Gastroesophageal sphincter (tissue), 4 donors: ENCODE results near the gene SRRM1. TPM values are rescaled to one million over a fixed set of nuclear protein-coding genes. Genes with fewer than 3 reads are reported as not detected.
A peak's percentile ranks its signal among the peaks of the same experiment; 100 is the strongest.

Experiments used
- ATAC-seq: fragments of 150-250 bp; one replicate; pipeline ENCODE4 v1.9.1; 2016; ENCODE audit warnings: mild to moderate bottlenecking, moderate library complexity
- H3K27ac ChIP-seq, 4 donors: fragments of 200-600 bp; sonication (generic) in 3 of 4; 1 replicate in 3 of 4; 2 replicates in 1 of 4; pipeline ENCODE4 v1.5.1; 2016 to 2019
- H3K27me3 ChIP-seq: fragments of 200-600 bp; sonication (generic); one replicate; pipeline ENCODE4 v1.5.1; 2019
- H3K36me3 ChIP-seq, 2 donors: fragments of 200-600 bp; sonication (generic); one replicate each; pipeline ENCODE4 v1.5.1; 2019; ENCODE audit warnings: control low read depth in 1 of 2
- H3K4me1 ChIP-seq, 3 donors: fragments of 200-600 bp; sonication (generic); 1 replicate in 2 of 3; 2 replicates in 1 of 3; pipeline ENCODE4 v1.5.1; 2016 to 2019; ENCODE audit warnings: control low read depth in 2 of 3
- H3K4me3 ChIP-seq, 2 donors: fragments of 200-600 bp; sonication (generic); one replicate each; pipeline ENCODE4 v1.5.1; 2019; ENCODE audit warnings: mild to moderate bottlenecking in 1 of 2, moderate library complexity in 1 of 2
- H3K9me3 ChIP-seq, 3 donors: fragments of 200-600 bp; sonication (generic); one replicate each; pipeline ENCODE4 v1.5.1; 2017 to 2019; ENCODE audit warnings: control low read depth in 2 of 3
- CTCF ChIP-seq, 4 experiments: fragments of 200-600 bp in 2 of 4; fragments of 450-650 bp in 2 of 4; sonication (generic) in 1 of 4; IDR thresholded peaks; one replicate each; pipeline ENCODE4 v1.5.1; 2017 to 2019; ENCODE audit warnings: antibody characterized with exemption in 4 of 4, mild to moderate bottlenecking in 2 of 4, moderate library complexity in 2 of 4
- EP300 ChIP-seq: sonication (generic); formaldehyde crosslinking; IDR thresholded peaks from one replicate; pipeline ENCODE4 v1.6.1; 2017; ENCODE audit warnings: antibody characterized with exemption, mild to moderate bottlenecking
- POLR2A ChIP-seq, 2 donors: fragments of 450-650 bp; IDR thresholded peaks; one replicate each; pipeline ENCODE4 v1.6.1; 2017; ENCODE audit warnings: antibody characterized with exemption in 2 of 2, mild to moderate bottlenecking in 2 of 2, moderate library complexity in 1 of 2
- POLR2AphosphoS5 ChIP-seq: sonication (generic); formaldehyde crosslinking; IDR thresholded peaks from one replicate; pipeline ENCODE4 v1.6.1; 2017; ENCODE audit warnings: antibody characterized with exemption
- WGBS, 2 donors: methylation state at CpG; one replicate each; pipeline ENCODE4 v1.1.5; 2018; ENCODE audit warnings: low coverage in 1 of 2; 5-methylcytosine and 5-hydroxymethylcytosine counted together
- total RNA-seq, 4 donors: library from RNA; depleted of rRNA; stranded (reverse); fragments of >200 nt; gene quantifications; one replicate each; pipeline ENCODE4 v1.1.0, GENCODE V29; 2016

Gene SRRM1
- total RNA-seq, 4 donors from 2014 or later, result 47.0 to 114 (median 64.5) TPM

DNA sequence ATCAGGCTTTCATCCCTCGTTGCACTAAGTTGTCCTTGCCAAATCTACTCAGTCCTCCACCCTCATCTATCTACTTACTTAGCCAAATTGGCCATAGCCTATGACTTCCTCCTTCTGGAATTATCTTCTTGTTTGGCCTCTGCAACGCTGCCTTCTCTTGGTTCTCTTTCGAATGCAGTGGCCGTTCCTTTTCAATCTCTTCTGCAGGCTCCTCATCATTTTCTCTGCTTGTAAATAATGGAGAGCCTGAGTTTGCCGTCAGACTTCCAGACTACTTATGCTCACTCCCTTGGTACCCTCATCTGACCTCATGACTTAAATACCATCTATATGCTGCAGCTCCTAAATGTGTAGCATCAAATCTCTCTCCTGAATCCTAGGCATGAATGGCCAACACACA, 22.4 kb upstream of the SRRM1 start:
- no peaks in the 10 kb centered on the region for H3K4me1 ChIP-seq
- no peak overlapping the region for H3K27ac ChIP-seq
- H3K36me3 ChIP-seq, result no peaks in the 10 kb centered on the region
- H3K27me3 ChIP-seq, result peaks cover 6% of the 10 kb centered on the region
- ATAC-seq, result no peak
- no peak overlapping the region for H3K4me3 ChIP-seq
- peaks cover 0 to 4% (median 0%) of the 10 kb centered on the region in 3 donors for H3K9me3 ChIP-seq
- 44 to 50% methylated on average over 1 to 5 of the region's 5 CpGs for WGBS, 2 donors
- no peak for TF ChIP-seq POLR2A (IDR thresholded peaks at IDR 0.05)
- no peak for TF ChIP-seq CTCF (IDR thresholded peaks at IDR 0.05)
- TF ChIP-seq POLR2AphosphoS5, result no peak

DNA sequence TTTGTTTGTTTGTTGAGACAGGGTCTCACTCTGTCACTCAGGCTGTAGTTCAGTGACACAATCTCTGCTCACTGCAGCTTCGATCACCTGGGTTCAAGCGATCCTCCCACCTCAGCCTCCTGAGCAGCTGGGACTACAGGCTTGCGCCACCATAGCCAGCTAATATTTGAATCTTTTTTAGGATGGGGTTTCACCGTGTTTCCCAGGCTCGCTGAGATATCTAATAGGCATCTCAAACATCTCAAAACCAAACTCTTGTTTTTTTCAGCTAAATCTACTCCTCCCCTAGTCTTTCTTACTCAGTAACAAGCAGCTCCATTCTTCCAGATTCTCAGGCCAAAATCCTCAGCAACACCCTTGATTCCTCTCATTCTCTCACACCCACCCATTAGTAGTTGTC, 22.0 kb upstream of the SRRM1 start:
- Histone ChIP-seq H3K9me3 (peaks cover 0 to 4% (median 0%) of the 10 kb centered on the region in 3 donors), H3K36me3 (no peaks in the 10 kb centered on the region), H3K4me3 (no peak overlapping the region), H3K27me3 (peaks cover 6% of the 10 kb centered on the region), H3K4me1 (no peaks in the 10 kb centered on the region), H3K27ac (no peak overlapping the region)
- TF ChIP-seq CTCF (IDR thresholded peaks at IDR 0.05), result no peak
- TF ChIP-seq EP300, result no peak
- TF ChIP-seq POLR2A (IDR thresholded peaks at IDR 0.05), result no peak
- no peak for TF ChIP-seq POLR2AphosphoS5
- WGBS, 2 donors, result 82% methylated on average over 5 of the region's 5 CpGs
- no peak for ATAC-seq

- Histone ChIP-seq H3K27me3 (peaks cover 6% of the 10 kb centered on the region), H3K27ac (no peak overlapping the region), H3K4me1 (no peaks in the 10 kb centered on the region), H3K4me3 (no peak overlapping the region), H3K36me3 (no peaks in the 10 kb centered on the region), H3K9me3 (peaks cover 0 to 4% (median 0%) of the 10 kb centered on the region in 3 donors)
- TF ChIP-seq POLR2AphosphoS5, result no peak
- TF ChIP-seq EP300, result no peak
- no peak for TF ChIP-seq POLR2A (IDR thresholded peaks at IDR 0.05)
- no peak for TF ChIP-seq CTCF (IDR thresholded peaks at IDR 0.05)
- 20% methylated on average over 2 to 4 of the region's 4 CpGs for WGBS, 2 donors
- no peak for ATAC-seq
Observed at GRCh38 chr1:24622218-24622617, 20.9 kb upstream of the SRRM1 start.

GRCh38 chr1:24632832-24633175, 10.3 kb upstream of the SRRM1 start:
- Histone ChIP-seq H3K36me3 (no peaks in the 10 kb centered on the region), H3K27ac (no peak overlapping the region), H3K9me3 (no peaks in the 10 kb centered on the region), H3K4me3 (no peak overlapping the region), H3K27me3 (peaks cover 35% of the 10 kb centered on the region), H3K4me1 (no peaks in the 10 kb centered on the region)
- TF ChIP-seq POLR2A (IDR thresholded peaks at IDR 0.05), result no peak
- no peak for TF ChIP-seq EP300
- TF ChIP-seq POLR2AphosphoS5, result no peak
- no peak for TF ChIP-seq CTCF (IDR thresholded peaks at IDR 0.05)
- WGBS, 2 donors, result 100% methylated on average over 1 of the region's 1 CpG; no CpG with 5 or more reads in 1 of the 2 donors
- ATAC-seq, result no peak

- no peak overlapping the region for H3K4me3 ChIP-seq
- no peak for ATAC-seq
- WGBS, 2 donors, result 10 to 11% methylated on average over 4 of the region's 4 CpGs
Observed at GRCh38 chr1:24635195-24635843, 7.8 kb upstream of the SRRM1 start.

More at GRCh38 chr1:24635195-24635843, 7.8 kb upstream of the SRRM1 start:
- H3K27me3 ChIP-seq, result peaks cover 15% of the 10 kb centered on the region
- no peaks in the 10 kb centered on the region for H3K4me1 ChIP-seq
- no peak overlapping the region for H3K27ac ChIP-seq
- H3K9me3 ChIP-seq, result no peaks in the 10 kb centered on the region
- TF ChIP-seq POLR2A (IDR thresholded peaks at IDR 0.05), result no peak
- no peak for TF ChIP-seq EP300
- TF ChIP-seq CTCF (IDR thresholded peaks at IDR 0.05), result peak in 3 of 4 experiments; percentile 34 to 52 (median 42)
- no peak for TF ChIP-seq POLR2AphosphoS5
- no peaks in the 10 kb centered on the region for H3K36me3 ChIP-seq
